Omental fat pad (tissue), 4 donors: ENCODE measurements around the gene GUCY2F. TPM values are rescaled to one million over a fixed set of nuclear protein-coding genes. Genes with fewer than 3 reads are reported as not detected.

ENCODE experiments used
- ATAC-seq: fragments of 150-250 bp; one replicate; pipeline ENCODE4 v1.9.1; 2016; ENCODE audit warnings: mild to moderate bottlenecking, moderate library complexity; ENCODE audit not compliant: low FRiP score
- DNase-seq: peaks from one replicate; pipeline ENCODE4 v3.0.0-alpha.2; 2019; ENCODE audit warnings: low spot score
- CTCF ChIP-seq, 3 donors: fragments of 450-650 bp; IDR thresholded peaks; one replicate each; pipeline ENCODE4 v1.5.1; 2016 to 2017; ENCODE audit warnings: antibody characterized with exemption in 3 of 3, mild to moderate bottlenecking in 3 of 3, moderate library complexity in 2 of 3
- total RNA-seq, 4 donors: library from RNA; depleted of rRNA; stranded (reverse); fragments of >200 nt; gene quantifications; one replicate each; pipeline ENCODE4 v1.1.0, GENCODE V29; 2016

The GUCY2F gene
- total RNA-seq, 4 donors from 2014 or later = not detected

- no peak for TF ChIP-seq CTCF (IDR thresholded peaks at IDR 0.05)
Measured at GRCh38 chrX:109463784-109464183, 18.1 kb downstream of the GUCY2F start.

GRCh38 chrX:109448282-109448938, 33.5 kb downstream of the GUCY2F start:
- TF ChIP-seq CTCF (IDR thresholded peaks at IDR 0.05) = no peak
- ATAC-seq (no peak), DNase-seq (no peak)

More at GRCh38 chrX:109463784-109464183, 18.1 kb downstream of the GUCY2F start:
- ATAC-seq (no peak), DNase-seq (no peak)

GRCh38 chrX:109441266-109441665, 40.6 kb downstream of the GUCY2F start:
- DNase-seq (no peak), ATAC-seq (no peak)
- no peak for TF ChIP-seq CTCF (IDR thresholded peaks at IDR 0.05)

- ATAC-seq (no peak), DNase-seq (no peak)
- no peak for TF ChIP-seq CTCF (IDR thresholded peaks at IDR 0.05)
Measured at GRCh38 chrX:109440475-109440874, 41.4 kb downstream of the GUCY2F start.

- no peak for DNase-seq
- no peak for TF ChIP-seq CTCF (IDR thresholded peaks at IDR 0.05)
- no peak for ATAC-seq
Measured at GRCh38 chrX:109409181-109409580, 72.7 kb downstream of the GUCY2F start.

GRCh38 chrX:109403922-109404321, 78.0 kb downstream of the GUCY2F start:
- ATAC-seq (no peak), DNase-seq (no peak)
- no peak for TF ChIP-seq CTCF (IDR thresholded peaks at IDR 0.05)

GRCh38 chrX:109399831-109400230, 82.1 kb downstream of the GUCY2F start:
- no peak for TF ChIP-seq CTCF (IDR thresholded peaks at IDR 0.05)
- DNase-seq (no peak), ATAC-seq (no peak)
